ENCODE results near the gene PCSK5.
"Not testable (repeated sequence)": the region's sequence is repeated elsewhere in the genome, so short reads cannot be mapped to it uniquely, and the experiment has no call there.

Gene PCSK5

DNA sequence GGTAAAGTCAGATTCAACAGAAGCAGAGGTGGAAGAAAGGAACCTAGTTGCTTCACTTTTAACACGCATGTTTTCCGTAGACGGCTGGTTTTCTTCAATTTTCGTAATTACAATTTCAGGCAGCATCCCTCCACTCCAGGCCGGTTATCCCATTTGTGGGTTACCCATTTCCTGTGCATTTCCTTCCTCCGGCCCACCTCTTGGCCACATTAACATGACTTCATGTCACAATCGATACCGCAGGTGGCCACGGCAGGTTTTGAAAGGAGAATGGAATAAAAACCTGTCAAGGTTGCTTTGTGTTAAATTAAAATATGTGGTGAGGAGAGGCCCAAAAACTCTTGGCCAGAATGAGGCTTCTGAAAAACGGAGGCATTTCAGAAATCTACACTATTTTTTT lies 130.2 kb downstream of the PCSK5 start:
- DNase-seq, result no peak

- DNase-seq, result no peak
These were observed 131.8 kb downstream of the PCSK5 start for GRCh38 chr9:76022317-76022716.

- DNase-seq, result peak; percentile 54
These were observed 133.3 kb downstream of the PCSK5 start for GRCh38 chr9:76023715-76024195.

- DNase-seq, result no peak
These were observed 134.8 kb downstream of the PCSK5 start for GRCh38 chr9:76025286-76025685.

DNA sequence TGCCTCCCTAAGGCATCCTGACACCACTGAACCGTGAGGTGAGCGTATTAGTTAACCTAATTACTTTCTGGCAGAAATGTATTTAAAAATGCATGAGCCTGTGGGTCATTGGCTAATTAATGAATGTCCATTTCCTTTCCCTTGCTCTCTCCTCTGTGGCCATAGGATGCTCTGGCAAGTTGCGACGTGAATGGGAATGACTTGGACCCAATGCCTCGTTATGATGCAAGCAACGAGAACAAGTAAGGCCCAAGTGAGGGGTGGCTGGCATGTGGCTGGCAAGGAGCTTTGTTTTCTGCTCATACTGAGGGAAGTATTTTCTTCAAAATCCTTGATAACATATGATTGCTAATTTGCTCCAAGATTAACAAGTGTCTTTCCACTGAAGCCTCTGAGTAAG lies 136.3 kb downstream of the PCSK5 start:
- no peak for DNase-seq

- DNase-seq, result no peak
These were observed 136.9 kb downstream of the PCSK5 start for GRCh38 chr9:76027416-76027815.

DNA sequence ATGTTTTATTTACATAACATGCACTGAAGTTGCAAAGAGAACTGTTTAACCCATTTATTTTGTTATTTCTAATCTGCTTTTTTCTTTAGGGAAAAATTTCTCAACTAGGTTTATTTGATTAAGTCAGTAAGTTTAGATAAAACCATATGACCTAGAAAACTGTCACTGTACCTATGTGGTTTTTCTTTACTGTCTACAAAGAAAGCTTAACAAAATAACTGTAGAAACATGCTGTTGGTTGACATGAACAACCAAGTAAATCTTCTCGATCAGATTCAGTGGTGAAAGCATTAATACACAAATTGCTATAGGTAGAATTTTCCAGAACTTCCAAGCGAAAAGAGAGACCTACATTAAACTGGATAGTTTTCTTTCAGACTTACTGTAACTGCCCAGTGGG lies 137.4 kb downstream of the PCSK5 start:
- DNase-seq, result no peak

- DNase-seq, result no peak
These were observed 141.7 kb downstream of the PCSK5 start for GRCh38 chr9:76032038-76032796.

DNA sequence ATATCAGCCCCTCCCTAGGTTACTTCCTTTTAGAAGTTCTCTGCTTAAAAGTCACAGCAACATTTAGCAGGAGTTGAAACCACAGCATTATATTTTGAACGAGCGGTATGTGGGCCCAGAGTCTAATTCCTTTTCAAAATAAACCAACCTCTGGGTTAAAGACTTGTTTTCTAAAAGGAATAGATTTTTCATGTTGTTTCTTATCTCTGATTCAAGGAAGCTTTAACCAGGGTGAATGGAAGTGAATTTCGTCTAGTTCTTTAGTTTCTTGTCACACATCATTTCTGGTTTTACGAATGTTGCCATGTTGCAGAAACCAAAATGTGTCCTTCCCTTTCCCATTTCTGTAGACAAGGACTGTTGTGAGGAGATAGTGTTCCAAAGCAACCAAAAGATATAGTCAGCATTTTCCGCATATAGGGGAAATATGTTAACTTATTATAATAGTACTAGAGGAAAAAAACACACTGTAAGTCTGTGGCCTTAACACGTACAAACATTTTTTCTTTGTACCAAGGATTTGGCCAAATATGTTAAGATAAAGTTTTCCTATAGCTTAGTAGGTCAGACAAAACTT lies 142.4 kb downstream of the PCSK5 start:
- no peak for DNase-seq

GRCh38 chr9:76034049-76034448 lies 143.6 kb downstream of the PCSK5 start:
- no peak for DNase-seq

DNA sequence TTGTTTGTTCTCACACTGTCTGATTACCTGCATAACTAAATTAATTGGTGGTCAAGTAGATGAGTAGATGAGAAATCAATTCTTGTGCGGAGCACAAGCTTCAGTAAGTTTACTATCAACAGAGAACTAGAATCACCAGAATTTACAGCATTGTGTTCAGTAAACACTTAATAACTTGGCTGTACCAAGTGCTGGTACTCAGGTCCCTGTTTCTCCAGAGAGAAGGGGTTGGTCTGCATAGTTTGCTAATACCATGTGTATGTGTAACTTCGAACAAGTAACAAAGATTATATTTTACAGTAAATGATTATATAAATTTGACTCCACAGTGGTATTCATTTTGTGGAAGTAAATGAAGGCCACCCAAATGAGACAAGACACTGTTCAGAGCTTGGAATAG lies 146.3 kb downstream of the PCSK5 start:
- no peak for DNase-seq

- no peak for DNase-seq
These were observed 147.2 kb downstream of the PCSK5 start for GRCh38 chr9:76037587-76038225.

GRCh38 chr9:76038431-76038830 lies 148.0 kb downstream of the PCSK5 start:
- DNase-seq, result no peak

GRCh38 chr9:76044266-76044819 lies 153.9 kb downstream of the PCSK5 start:
- DNase-seq, result no peak

GRCh38 chr9:76045221-76045620 lies 154.7 kb downstream of the PCSK5 start:
- DNase-seq, result no peak

GRCh38 chr9:76049341-76049740 lies 158.9 kb downstream of the PCSK5 start:
- DNase-seq, result no peak

GRCh38 chr9:76067696-76068095 lies 177.2 kb downstream of the PCSK5 start:
- no peak for DNase-seq

GRCh38 chr9:76077537-76077936 lies 187.1 kb downstream of the PCSK5 start:
- DNase-seq, result no peak

- DNase-seq, result not testable (repeated sequence)
These were observed 190.8 kb downstream of the PCSK5 start for GRCh38 chr9:76081281-76081680.

DNA sequence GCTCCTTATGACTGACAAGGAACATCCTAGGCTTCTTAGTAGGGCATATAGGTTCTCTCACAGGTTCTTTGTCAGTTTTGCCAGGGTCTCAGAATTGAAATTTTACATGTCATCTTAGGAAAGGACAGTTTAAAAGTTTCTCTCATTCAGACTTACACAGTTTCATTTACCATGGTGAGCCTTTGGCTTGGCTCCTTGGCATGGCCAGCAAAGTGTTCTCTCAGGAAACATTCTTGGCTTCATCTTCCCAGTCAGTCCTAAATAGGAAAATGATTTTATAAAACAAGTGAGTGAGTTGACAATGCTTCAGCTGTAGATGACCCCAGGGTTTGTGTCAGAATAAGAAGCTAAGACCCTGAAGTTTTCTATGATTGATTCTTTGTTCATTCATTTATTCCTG lies 191.6 kb downstream of the PCSK5 start:
- DNase-seq, result no peak

DNA sequence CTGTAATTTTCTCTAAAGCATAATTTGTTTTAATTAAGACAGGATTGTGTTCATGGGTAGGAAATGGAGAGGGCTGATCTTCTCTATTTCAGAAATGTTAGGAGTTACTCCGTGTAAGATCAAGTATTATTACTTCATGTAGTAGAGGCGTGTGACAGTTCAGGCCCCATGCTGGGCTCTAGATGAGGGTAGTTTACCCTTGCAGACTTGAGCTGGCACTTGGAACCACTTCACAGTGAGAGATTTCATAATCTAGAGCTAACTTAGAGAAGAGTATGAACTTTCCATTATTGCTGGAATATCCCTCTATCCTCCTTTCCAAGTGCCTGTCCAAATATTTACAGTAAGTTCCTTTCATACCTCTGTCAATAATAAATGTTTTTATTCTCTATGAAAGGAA lies 195.1 kb downstream of the PCSK5 start:
- DNase-seq, result no peak

- no peak for DNase-seq
These were observed 196.1 kb downstream of the PCSK5 start for GRCh38 chr9:76086539-76086938.

GRCh38 chr9:76087976-76088375 lies 197.5 kb downstream of the PCSK5 start:
- no peak for DNase-seq

GRCh38 chr9:76090330-76090729 lies 199.9 kb downstream of the PCSK5 start:
- no peak for DNase-seq

All from CD4-positive, alpha-beta T cell treated with Interleukin-15 for 1 hour (primary cell).